HG03521 (cell line): ENCODE measurements around the gene SH3BP2.

Experiments
- ATAC-seq: cut with Tn5 transposase; IDR thresholded peaks from one replicate; pipeline ENCODE4 v1.9.1; 2021; ENCODE audit warnings: mild to moderate bottlenecking, moderate library complexity; ENCODE audit not compliant: unreplicated experiment

The SH3BP2 gene, protein sequence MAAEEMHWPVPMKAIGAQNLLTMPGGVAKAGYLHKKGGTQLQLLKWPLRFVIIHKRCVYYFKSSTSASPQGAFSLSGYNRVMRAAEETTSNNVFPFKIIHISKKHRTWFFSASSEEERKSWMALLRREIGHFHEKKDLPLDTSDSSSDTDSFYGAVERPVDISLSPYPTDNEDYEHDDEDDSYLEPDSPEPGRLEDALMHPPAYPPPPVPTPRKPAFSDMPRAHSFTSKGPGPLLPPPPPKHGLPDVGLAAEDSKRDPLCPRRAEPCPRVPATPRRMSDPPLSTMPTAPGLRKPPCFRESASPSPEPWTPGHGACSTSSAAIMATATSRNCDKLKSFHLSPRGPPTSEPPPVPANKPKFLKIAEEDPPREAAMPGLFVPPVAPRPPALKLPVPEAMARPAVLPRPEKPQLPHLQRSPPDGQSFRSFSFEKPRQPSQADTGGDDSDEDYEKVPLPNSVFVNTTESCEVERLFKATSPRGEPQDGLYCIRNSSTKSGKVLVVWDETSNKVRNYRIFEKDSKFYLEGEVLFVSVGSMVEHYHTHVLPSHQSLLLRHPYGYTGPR

GRCh38 chr4:2792711-2793585, at the start of gene SH3BP2:
SH3BP2 (plus strand) TSS chr4:2793085; CDS start chr4:2820618, 27,533 bp downstream.
- no peak for ATAC-seq

GRCh38 chr4:2743518-2744445, 49.1 kb upstream of the SH3BP2 start:
- no peak for ATAC-seq

DNA sequence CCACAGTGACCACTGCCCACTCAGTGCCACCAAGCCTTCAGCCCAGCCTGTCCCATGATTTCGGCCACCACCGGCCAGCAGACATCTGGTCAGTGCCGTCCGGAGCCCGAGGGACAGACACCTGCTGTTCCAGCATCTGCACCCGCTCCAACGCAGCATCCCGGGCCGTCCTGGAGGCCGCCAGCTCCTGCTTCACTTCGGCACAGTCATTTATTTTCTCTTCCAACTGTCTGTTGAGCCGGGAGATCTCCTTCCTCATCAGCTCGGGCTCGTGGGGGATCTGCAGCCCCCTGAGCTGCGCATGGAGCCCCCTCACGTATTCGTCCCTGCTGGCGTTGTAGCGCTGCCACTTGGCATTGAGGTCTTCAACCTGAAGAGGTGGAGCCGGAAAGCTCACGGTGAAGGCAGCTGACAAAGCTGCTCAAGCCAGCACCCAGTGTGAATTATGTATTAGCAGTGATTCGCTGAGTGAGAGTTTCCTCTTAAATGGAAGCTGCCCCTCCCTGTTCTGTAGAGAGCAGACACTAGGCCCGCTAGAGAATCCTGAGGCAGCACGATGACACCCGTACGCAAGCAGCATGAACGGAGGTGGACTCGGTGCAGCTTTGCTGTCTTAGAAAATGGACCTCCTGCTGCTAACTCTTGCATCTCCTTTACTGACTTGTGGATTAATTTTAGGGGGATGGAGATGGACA, 48.2 kb upstream of the SH3BP2 start:
- ATAC-seq = no peak

DNA sequence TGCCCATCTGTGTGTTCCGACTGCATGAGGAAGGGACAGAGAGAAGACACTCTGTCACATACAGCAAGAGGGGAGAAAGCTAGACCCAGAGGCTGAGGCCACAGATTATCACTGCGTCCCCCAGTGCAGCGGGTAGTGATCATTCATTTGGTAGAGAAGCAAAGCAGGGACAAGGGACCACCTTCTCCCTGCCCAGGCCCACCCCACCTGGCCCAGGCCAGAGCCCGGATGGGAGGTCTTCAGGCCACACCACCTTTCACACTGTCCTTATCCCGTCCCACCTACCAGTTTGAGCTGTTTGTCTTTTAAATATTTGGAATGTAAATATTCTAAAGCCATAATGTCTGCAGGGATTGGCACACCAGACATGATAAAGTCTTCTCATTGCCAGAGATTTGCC, 47.4 kb upstream of the SH3BP2 start:
- ATAC-seq = no peak

DNA sequence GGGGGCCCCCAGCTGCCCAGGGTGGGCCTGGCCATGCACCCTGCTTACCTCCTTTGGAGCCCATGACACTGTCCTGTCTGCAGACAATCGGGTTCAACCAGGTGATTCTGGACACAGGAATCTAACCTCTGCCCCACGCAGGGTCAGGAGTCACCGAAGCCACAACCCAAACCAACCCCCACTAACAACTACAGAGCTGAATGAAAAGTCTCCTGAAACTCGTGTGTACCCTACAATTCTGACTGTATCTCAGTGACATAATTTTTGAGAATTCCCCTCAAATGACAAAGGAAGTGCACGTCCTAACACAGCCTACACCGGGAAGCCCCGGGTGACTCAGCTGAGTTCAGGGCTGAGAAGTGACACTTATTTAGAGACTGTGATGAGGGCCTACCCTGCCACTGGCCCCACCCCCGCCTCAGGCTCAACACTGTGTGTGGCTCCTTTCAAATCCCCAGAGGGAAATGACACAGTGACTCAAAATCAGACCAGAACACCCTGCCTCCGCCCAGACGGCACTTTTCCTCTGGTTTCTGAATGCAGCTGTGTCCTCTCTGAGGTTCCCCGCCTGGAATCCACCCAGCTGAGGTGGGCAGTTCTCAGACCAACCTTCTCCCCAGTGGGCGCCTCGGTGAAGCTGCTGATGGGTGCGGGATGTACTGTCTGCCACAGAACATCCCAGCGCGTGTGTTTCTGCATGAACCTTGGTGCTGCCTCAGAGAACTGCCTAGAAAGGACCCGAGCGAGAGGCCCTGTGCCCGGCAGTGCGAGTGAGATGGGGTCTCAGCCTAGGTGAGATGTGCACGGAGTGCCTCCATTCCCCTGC, 46.7 kb upstream of the SH3BP2 start:
- ATAC-seq = peak; percentile 86

DNA sequence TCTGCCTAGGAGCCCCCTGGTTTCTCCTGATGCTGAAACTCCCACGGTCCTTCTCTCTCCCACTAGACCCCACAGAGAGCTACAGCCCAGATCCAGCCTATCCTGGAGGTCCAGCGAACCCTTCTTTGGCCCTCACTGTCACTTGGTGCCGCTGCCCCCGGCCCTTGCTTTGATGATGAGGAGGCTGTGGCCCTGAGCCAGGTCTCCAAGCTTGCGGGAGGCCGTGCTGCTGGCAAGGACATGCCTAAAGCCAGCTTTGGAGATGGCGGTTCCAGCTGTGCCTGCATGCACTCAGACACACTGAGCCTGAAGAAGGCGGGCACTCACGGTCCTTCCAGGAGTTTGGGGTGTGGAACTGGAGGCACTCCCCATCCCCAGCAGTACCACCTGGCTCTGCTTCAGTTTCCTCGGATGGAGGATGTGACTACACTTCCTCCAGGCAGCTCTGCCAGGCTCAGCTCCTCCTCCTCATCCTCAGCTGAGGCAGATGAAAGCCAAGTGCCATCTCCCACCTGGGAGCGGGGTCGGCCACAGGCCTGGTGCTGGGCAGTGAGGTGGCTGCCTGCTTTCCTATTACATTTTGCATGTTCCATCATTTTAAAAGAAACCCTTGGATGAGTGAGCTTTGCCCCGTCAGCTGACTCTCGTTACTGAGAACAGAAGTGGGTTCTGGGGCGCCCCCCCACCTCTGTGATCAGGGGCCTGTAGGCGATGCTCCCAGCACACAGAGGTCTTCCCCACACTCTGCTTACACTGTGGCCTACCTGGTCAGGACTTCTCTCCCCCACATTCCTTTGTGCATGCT, 45.8 kb upstream of the SH3BP2 start:
- no peak for ATAC-seq

DNA sequence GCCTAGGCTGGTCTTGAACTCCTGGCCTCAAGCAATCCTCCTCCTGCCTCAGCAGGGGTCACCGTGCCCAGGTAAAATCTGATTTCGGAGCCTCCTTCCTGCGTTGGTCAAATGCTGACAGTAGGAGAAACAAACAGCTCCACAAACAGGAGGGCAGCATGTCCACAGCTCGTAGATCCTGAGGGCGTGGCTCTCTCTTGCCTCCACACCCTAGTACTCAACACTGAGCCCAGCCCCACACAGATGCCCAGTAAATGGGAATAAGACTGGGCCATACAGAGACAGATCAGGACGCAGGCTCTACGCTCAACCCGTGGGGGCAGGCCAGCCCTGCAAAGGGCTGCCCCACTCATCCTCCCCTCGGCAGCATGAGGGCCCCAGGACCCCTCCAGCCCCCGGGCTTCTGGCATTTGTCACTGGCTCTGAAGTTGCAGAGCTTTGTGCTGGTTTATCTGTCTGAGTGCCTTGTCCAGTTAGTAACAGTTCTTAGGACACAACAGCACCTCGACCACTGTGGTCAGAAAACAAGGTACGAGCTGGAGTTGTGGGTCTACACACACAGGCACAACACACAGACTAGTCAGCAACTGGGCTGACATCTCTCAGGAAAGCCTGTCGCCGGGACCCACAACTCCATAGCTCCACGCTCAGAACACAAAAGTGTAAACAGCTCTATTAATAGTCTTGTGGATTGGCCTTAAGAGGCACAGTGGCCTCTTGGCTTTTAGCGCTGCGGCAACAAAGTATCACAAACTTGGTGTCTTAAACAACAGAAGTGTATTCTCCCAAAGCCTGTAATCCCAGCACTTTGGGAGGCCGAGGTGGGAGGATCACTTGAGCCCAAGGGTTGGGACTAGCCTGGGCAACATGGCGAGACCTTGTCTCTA, 41.9 kb upstream of the SH3BP2 start:
- ATAC-seq = no peak

DNA sequence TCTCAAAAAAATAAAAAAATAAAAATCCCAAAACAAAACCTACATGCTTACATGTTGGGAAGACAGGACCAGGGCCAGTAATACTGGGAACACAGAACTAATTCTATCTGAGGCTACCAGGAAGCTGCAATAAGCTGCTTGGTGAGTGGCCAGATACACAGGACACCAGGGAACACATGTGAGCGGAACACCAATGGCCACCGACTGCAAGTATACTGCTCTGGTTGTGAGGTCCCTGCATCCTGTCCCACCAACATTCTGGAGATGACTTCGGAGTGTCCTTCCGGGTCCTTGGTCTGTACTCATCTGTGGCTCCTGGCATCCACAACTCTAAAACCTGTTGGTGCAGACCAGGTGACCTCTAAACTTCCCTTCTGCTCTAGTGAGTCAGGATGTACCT, 39.4 kb upstream of the SH3BP2 start:
- no peak for ATAC-seq

- no peak for ATAC-seq
These were observed 37.8 kb upstream of the SH3BP2 start for GRCh38 chr4:2754848-2755819.

DNA sequence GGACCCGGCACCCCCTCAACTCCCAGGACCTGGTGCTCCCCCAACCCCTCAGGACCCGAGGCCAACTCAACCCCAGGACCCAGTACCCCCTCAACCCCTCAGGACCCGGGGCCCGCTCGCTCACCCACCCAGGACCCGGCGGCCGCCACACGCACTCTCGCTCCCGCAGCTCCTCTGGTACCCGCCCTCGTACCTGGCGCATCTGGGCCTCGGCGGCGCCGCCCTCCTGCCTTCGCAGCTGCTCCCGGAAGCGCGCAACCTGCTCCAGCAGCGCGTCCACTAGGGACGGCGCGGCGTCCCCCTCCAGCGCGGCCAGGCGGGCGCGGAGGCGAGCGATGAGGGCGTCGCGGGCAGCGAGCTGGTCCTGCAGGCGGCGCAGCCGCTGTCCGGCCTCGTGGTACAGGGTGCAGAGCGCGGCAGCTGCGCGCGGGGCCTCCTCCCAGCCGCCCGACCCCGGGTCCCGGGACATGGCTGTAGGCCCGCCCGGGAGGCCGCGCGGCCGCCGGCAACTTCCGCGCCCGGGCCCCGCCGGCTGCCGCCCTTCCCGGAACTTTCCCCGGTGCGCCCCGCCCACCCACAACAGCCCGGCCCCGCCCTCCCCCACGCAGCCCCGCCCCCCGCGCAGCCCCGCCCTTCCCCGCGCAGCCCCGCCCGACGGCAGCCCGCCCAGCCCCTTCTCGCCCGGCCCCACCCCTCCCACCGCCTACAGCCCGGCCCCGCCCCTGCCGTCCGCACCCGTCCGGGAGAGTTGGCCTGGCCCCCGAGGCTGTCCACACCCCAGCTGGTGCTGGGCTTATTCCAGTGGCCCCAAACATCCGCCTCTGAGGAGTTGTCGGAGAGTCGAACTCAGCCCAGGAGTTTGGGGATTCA, 36.8 kb upstream of the SH3BP2 start, which contains the start of gene TNIP2:
Gene TNIP2, minus strand, starts transcription at position 516 of the 870 bp plus-strand sequence. Its CDS starts 47 bp downstream, at position 469.
- peak; percentile 70 for ATAC-seq

DNA sequence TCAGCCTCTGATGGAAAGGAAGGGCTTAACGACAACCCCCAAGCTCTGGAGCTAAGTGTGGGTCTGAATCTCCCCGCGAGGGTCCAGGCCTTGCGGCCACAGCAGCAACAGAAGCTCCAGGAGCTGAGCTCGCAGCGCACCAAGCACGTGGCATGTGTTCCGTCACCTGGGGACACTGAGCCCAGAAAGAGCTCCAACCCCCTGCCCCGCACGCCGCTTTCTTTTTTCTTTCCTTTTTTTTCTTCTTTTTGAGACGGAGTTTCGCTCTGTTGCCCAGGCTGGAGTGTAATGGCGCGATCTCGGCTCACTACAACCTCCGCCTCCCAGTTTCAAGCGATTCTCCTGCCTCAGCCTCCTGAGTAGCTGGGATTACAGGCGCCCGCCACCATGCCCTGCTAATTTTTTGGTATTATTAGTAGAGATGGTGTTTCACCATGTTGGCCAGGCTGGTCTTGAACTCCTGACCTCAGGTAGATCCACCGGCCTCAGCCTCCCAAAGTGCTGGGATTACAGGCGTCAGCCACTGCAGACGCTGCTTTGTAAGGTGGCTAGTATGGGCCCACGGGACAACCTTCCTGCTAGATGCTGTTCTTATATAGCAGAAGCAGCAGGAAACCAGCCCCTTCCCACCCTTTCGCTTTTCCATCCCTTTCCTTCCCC, 36.1 kb upstream of the SH3BP2 start:
- no peak for ATAC-seq

DNA sequence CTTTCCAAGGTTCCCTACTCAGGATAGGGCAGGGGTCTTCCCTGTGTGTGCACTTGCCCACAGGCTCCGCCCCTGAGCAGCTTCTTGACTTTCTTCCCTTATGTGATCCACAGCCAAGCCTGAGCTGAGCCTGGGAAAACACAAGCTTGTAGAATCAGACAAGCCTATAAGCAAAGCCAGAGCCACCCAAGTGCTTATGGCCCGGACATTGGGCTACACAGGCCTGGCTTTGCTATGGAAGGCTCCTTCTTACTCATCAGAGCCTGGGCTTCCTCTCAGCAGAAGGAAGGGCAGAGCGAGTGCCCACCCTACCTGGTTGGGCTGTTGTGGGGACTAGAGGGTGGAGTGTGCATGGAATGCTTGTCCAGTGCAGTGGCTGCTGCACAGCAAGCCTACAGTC, 35.5 kb upstream of the SH3BP2 start:
- ATAC-seq = no peak

DNA sequence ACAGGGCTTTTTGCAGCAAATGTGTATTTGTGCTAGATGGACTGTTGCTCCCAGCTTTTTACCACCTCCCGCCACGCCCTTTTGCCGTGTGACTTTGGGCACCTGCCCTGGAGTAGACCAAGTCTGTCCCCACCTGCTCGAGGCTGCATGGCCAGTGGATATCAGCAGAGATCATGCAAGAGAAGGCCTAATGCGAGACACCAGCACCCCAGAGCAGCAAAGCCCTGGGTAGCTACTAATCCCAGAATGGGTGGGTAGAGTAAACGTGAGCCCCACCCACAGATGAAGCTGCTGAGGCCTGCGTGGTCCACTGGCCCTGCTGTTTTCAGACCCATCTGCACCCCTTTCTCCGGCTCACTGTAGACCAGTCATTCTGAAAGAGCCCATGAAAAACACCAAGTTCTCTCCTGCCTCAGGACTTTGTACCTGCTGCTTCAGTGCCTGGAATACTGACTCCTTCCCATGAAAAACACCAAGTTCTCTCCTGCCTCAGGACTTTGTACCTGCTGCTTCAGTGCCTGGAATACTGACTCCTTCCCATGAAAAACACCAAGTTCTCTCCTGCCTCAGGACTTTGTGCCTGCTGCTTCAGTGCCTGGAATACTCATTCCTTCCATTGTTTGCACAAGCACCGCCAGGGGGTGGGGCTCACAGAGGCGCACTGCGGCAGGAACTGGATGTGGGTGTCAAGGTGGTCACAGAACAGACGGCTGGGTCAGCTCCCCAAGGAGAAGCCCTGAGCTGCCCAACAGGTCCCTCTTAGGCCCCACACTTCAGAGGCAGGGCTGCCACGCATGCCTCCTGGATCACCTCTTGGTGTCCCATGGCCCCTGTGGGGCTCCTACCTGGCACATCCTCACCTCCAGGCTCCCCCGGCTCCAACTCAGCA, 31.6 kb upstream of the SH3BP2 start:
- ATAC-seq = no peak

GRCh38 chr4:2762048-2762447, 30.8 kb upstream of the SH3BP2 start:
- ATAC-seq = no peak
